ENCODE results near the gene EHBP1. TPM values are rescaled to one million over a fixed set of nuclear protein-coding genes. Genes with fewer than 3 reads are reported as not detected.

The EHBP1 gene
- total RNA-seq, 1 donor from 2014 or later = 67.4 TPM

GRCh38 chr2:62784341-62784740 lies 78.8 kb downstream of the EHBP1 start:
- no peak for TF ChIP-seq CTCF (IDR thresholded peaks at IDR 0.05; ENCODE audit: unreplicated experiment)
- Mint-ChIP-seq H3K27me3 (ENCODE audit: low read depth) (no peaks in the 10 kb centered on the region), H3K4me3 (no peak overlapping the region), H3K9me3 (peaks cover 9% of the 10 kb centered on the region), H3K27ac (no peak overlapping the region), H3K36me3 (peaks cover 12% of the 10 kb centered on the region), H3K4me1 (peaks cover 4% of the 10 kb centered on the region)
- DNase-seq (ENCODE audit: low spot score in 2 of 2, unreplicated experiment in 2 of 2) = no peak

- TF ChIP-seq CTCF (IDR thresholded peaks at IDR 0.05; ENCODE audit: unreplicated experiment) = no peak
- Mint-ChIP-seq H3K27ac (no peak overlapping the region), H3K9me3 (peaks cover 9% of the 10 kb centered on the region), H3K27me3 (ENCODE audit: low read depth) (no peaks in the 10 kb centered on the region), H3K36me3 (peaks cover 12% of the 10 kb centered on the region), H3K4me3 (no peak overlapping the region), H3K4me1 (peaks cover 13% of the 10 kb centered on the region)
- no peak for DNase-seq (ENCODE audit: low spot score in 2 of 2, unreplicated experiment in 2 of 2)
Observed at GRCh38 chr2:62785216-62785615, 79.7 kb downstream of the EHBP1 start.

GRCh38 chr2:62785810-62786597 lies 80.5 kb downstream of the EHBP1 start:
- H3K27ac Mint-ChIP-seq = no peak overlapping the region
- peaks cover 12% of the 10 kb centered on the region for H3K36me3 Mint-ChIP-seq
- TF ChIP-seq CTCF (IDR thresholded peaks at IDR 0.05; ENCODE audit: unreplicated experiment) = no peak
- H3K4me1 Mint-ChIP-seq = peaks cover 13% of the 10 kb centered on the region
- no peak overlapping the region for H3K4me3 Mint-ChIP-seq
- H3K9me3 Mint-ChIP-seq = peaks cover 9% of the 10 kb centered on the region
- H3K27me3 Mint-ChIP-seq (ENCODE audit: low read depth) = no peaks in the 10 kb centered on the region
- DNase-seq (ENCODE audit: low spot score in 2 of 2, unreplicated experiment in 2 of 2) = no peak

- H3K9me3 Mint-ChIP-seq = peaks cover 9% of the 10 kb centered on the region
- no peak for TF ChIP-seq CTCF (IDR thresholded peaks at IDR 0.05; ENCODE audit: unreplicated experiment)
- H3K27me3 Mint-ChIP-seq (ENCODE audit: low read depth) = no peaks in the 10 kb centered on the region
- no peak overlapping the region for H3K27ac Mint-ChIP-seq
- peaks cover 13% of the 10 kb centered on the region for H3K4me1 Mint-ChIP-seq
- peaks cover 12% of the 10 kb centered on the region for H3K36me3 Mint-ChIP-seq
- no peak overlapping the region for H3K4me3 Mint-ChIP-seq
- DNase-seq (ENCODE audit: low spot score in 2 of 2, unreplicated experiment in 2 of 2) = no peak
Observed at GRCh38 chr2:62787386-62787785, 81.9 kb downstream of the EHBP1 start.

- Mint-ChIP-seq H3K4me3 (no peak overlapping the region), H3K4me1 (peaks cover 17% of the 10 kb centered on the region), H3K36me3 (no peaks in the 10 kb centered on the region), H3K27me3 (ENCODE audit: low read depth) (no peaks in the 10 kb centered on the region), H3K9me3 (no peaks in the 10 kb centered on the region), H3K27ac (no peak overlapping the region)
- TF ChIP-seq CTCF (IDR thresholded peaks at IDR 0.05; ENCODE audit: unreplicated experiment) = no peak
- no peak for DNase-seq (ENCODE audit: low spot score in 2 of 2, unreplicated experiment in 2 of 2)
Observed at GRCh38 chr2:62789518-62789917, 84.0 kb downstream of the EHBP1 start.
